Ureter (tissue), 1 donor: Measurements from ENCODE around the gene RPA3. TPM values are rescaled to one million over a fixed set of nuclear protein-coding genes. Genes with fewer than 3 reads are reported as not detected.

Experiments
- DNase-seq: peaks from one replicate; pipeline ENCODE4 v3.0.0-alpha.2; 2020; ENCODE audit warnings: low spot score
- total RNA-seq: library from RNA; stranded (reverse); gene quantifications from one replicate; pipeline ENCODE4 v1.2.4, GENCODE V29; 2023
- donor health status: DM: yes; HTN: yes; CAD: no.

The RPA3 gene
- 23.2 TPM for total RNA-seq

DNA sequence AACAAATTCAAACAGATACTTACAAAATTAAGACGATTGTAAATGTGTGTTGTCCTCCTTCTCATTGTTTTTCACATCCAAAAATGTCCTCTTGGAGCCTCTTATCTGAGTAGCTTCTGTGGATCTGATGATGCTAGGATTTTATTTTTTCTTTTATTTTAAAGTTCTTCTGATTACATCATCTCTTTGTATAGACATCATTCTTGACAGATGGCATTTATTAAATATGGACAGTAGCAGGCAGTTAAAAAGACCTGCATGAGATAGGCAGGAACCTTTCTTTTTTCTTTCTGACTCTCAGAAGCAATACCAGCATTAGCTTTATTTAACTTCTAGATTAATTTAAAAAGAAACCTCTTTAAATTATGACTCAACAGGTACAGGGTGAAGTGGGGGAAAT, at the start of gene RPA3:
Gene RPA3 (minus strand): TSS at position 116 of the 400 bp plus-strand sequence. CDS start 78,189 bp downstream, outside the sequence.
- DNase-seq = no peak

DNA sequence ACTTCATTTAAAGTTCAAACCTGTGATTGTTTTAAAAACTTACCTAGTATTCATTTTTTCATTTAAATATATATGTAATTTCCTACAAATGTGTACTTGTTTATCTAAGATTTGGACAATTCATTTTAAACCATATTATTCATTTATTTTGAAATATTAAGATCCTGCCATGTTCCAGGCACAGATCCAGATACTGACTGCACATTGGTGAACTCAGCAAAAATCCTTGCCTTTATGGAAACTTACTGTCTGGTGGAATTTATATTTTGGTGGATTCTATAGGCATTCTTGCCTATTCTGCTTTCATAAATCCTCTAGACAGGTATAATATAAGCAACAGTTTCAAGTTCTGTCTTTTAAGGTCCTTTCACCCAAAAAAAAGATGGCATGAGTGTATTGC, 48.3 kb upstream of the RPA3 start:
- no peak for DNase-seq

DNA sequence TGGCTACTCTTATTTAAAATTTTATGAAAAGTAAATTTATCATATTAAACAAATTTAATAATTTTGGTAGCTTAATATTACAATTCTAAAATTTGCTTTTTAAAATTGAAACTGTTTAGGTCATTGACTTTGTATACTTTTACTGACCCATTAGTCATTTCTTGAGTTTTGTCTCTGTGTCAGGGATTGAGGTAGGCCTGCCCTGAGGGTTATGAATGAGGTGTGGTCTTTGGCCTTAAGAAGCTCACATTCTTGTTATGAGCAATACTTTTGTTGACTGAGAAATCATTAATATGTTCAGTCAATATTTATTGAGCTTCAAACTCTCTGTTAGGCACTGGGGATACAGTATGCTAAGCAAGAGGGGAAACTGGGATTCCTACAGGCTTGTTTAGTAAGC, 47.0 kb upstream of the RPA3 start:
- no peak for DNase-seq

DNA sequence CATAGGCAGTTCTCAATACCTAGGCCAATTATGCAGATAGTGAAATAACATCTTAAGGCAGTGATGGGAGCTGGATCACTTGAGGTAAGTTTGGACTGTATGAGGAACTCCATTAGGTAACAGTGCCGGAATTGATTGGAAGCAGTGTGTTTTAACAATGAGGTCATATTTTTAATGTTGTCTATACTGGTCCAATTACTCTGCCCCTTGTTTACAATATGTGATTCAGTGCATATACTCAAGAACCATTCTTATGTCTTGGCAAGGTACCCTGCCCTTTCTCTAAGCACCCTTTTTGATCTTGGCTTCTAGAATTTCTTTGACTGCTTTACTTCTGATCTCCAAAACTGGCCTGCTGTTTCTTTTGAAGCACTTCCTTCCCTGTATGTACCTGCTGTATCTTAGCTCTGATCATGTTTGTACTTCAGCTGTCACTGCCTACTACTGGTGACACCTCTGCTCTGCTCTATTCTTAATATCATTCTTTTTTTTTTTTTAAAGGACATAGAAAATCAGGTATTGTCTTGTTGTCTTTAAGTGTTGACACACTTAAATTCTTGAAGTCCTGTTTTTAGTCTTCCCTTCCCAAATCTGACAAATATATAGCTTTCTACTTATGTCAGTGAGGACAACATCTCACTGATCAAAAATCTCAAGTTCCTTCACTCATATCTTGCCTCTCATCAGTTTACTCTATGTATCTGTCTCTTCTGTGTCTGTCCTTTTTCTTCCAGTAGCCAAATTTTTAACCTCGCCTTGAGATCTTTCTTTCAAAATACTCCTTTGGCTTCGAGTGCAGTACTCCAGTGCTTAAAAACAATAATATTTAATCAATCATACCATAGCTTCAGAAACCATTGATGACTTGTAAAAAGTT, 46.4 kb upstream of the RPA3 start:
- DNase-seq = no peak

DNA sequence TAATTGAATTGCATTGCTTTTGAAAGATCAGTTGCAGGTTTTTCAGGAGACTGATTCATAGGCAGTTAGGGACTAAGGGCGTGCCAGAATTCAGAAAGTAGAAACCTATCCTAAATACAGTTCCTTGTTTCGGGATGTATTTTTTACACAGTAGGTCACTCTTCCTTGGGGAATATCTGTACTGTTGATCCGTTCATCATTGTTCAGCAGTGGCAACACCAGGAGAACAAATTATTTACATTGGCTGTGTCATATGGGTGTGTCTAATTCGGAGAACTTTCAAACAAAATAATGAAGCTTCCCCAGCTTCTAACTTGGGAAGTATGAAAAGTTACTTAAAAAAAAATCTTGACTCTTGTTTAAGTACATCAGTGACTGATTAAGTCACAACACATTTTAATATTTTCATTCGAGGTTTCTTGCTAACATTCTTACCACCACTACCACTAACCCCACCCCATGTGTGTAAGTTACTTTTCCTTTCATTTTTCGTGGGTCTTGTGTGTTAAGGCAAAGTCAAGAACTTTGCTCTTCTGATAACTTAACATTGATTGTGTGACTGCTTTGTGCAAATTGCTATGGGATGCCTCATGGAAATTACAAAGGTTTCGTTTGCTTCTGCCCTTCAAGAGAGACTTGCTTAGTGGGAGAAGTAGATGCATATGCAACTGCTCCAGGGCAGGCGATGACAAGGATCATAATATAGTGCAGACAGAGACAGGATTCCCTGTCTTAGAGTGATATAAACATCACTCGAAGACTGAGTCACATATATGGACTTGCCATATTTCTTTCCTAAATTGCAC, 43.8 kb upstream of the RPA3 start:
- DNase-seq = no peak

DNA sequence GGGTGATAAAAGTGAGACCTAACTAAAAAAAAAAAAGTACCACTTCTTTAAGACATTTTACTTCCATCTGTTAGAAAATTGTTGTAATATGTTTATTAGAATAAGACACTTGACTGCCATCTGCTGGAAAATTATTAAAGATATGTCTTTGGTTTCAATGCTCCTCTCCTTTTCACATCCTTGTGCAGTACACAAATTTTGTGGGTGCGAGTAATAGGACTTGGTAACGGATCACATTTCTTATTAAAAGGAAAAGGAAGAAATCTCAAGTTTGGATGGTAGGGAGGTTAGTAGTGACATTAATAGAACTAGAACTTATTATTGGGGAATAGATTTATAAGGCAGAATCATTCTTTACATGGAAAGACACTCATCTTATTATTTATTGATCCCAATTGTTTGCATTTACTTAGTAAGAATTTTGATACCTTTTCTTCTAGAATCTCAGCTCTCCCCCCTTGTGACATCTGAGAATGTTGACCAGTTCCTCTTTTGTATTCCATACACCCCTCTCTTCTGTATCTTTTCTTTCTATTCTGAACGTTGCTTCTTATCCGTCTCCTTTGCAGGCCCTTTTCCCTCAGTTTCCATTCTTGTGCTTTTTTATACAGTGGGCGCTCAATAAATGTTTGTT, 43.0 kb upstream of the RPA3 start:
- DNase-seq = no peak

DNA sequence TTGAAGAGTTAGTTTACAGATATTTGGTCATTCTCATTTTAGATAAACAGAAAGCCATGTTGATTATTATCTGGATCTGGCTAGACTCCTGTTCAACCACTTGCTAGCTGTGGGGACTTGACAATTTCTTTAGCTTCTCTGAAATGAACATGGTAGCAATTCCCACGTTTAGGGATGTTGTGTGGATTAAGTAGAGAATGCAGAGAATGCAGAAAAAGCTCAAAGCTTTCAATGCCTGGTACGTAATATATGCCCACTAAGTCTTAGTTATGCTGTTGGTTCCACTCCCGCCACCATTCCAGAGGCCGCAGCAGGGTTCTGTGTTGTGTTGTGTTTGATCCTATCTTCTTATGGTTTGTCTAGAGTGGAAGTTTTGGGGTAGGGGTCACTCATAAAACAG, 39.2 kb upstream of the RPA3 start:
- no peak for DNase-seq

DNA sequence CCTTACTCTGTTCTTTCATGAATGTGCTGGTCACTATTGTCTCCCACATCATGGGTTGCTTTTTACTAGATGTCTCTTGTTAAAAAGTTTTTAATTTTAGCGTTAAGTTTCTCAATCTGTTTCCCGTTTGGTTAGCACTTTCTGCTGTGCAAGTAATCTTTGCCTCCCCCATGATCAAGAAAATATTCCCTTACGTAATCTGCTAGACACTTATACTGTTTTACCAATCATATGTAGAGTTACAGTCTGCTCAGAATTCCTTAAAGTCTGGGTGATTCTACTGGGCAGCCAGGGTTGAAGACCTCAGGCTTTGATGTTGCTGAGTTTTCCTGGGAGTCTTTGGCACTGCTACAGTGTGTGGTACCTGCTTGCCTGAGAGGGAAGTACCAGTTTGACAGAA, 38.2 kb upstream of the RPA3 start:
- no peak for DNase-seq

DNA sequence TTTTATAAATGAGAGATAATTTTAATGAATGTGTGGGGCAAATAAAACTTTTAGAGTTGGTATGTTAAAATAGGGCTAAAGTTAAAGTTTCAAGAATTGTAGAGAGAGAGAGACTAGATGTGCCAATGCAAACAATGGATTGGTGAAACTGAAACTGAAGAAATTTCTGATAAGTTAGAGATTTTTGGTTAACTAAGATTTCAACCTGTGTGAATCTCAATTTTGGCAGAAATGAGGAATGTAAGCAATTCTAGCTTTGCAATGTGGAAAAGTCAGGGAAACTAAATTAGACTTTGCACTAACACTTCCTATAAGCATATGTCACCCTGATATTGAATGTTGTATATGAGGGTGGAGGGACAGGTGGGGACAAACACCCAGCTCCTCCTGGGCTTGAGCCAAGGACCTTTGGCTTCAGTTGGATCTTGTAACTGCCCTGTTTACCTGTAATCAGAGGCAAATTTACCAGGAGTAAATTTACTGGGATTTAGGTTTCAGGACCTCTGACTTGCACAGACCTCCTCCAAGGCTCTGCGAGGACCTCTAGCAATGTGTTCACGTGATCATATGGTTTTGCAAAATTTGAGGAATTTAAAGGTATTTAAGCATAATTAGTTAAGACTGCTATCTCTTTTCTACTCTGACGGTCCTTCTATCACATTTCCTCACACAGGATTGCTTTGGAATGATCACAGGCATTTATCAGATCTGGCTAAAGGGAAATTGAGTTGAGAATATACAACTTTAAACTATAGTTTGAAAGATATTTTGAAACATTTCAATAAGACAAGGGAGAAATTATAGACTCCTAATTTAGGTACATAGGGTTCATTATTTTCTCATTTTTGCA, 33.1 kb upstream of the RPA3 start:
- no peak for DNase-seq

DNA sequence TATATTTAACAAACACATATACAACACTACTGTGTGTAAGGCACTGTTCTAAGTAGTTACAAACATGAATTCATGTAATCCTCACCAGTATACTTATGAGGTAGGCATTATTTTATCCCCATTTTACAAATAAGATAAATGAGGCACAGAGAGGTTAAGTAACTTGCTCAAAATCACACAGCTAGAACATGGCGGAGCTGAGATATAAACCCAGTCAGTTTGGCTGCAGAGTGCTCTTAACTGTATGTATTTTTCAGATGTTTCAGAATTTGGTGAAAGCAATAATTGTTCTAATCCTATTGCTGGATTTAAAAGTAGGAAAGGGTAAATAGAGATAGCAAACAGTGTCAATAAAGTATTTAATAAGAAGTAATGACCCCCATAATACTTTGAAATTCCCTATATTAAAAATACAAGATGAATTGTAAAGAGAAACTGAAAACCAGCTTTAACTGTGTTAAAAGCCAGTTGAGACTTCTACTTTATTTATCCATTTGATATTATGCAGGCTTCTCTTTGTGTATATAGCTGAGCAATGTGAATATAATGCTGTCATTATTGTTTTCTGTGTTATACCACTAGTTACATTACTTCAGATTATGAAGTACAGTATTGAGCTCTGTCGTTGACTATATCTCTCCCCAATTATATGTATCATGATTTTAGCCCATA, 32.3 kb upstream of the RPA3 start:
- no peak for DNase-seq

DNA sequence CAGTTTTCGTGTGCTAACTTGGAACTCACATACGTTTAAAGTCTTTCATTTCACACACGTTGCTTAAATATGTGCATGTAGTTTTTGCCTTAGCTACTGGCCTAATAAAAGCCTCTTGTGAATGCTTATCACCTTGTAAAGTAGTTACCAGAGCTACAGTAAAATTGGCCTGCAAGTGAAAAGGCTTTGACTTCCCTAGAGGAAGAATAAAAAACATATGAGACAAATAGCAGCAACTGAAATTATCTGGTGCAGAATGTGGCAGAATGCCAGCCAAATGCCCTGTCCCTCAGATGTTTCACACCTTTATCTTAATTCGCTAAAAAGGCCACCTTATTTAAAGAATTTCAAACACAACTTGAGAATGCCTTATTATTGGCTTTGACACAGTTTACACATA, 28.1 kb upstream of the RPA3 start:
- no peak for DNase-seq

DNA sequence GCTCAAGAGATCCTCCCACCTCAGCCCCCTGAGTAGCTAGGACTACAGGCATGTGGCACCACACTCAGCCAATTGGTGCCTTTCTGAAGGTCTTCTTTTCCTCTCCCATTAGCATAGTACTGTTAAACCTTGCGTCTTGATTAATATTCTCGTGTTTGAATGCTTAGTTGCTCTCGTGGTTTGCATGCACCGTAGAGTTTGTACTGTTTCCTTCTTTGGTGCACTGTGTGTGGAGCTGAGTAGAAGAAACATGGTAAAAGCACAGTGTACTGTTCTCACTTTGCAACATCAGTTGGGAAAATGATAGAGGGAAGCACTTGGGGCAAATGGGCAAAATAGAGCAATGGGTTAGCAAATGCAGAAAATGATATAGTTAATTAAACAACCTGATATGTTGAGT, 27.6 kb upstream of the RPA3 start:
- no peak for DNase-seq

DNA sequence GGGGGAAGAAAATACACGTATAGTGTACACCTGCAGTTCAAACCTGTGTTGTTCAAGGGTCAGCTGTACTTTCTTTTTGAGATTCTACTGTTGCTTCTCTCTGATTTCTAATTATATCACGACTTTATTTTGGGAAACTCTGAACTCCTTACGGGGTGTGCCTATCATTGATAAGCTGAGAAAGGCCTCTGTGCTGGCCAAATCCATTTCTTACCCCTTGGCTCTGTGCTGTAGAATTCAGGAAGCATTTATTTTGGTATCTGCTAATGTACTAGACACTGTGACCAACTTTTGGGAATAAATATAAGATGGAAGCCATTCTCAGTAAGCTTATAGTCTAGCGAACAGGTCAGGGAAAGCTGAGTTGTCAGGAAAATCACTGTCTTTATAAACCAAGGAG, 26.9 kb upstream of the RPA3 start:
- DNase-seq = no peak

DNA sequence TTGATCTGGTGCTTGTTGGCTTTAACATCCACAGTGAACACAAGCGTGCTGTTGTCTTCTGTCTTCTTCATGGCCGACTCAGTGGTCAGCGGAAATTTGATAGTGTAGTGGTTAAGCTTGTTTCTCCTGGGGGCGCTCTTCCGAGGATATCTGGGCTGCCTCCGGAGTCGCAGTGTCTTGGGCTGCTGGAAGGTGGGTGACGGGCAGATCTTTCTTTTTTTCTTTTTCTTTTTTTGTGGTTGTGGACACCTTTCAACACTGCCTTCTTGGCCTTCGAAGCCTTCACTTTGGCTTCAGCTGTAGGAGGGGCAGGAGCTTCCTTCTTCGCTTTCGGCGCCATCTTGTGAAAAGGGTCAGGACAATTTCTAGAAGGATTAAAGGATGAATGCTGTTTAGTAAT, 23.8 kb upstream of the RPA3 start:
- no peak for DNase-seq

DNA sequence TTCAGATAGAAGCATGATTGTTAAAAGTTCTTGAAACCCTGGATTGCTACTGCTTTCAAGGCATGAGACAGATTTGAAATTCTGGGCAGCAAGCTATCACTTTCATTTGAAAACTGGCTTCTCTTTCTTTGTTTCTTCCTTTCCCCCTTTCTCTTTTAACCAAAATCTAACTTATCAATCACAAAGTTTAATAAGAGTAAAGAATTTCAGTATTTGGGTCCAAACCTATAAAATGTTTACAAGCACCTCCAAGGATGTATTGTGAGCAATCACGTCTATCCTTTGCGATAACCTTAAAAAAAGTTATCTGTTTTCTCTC, 21.6 kb upstream of the RPA3 start:
- no peak for DNase-seq

DNA sequence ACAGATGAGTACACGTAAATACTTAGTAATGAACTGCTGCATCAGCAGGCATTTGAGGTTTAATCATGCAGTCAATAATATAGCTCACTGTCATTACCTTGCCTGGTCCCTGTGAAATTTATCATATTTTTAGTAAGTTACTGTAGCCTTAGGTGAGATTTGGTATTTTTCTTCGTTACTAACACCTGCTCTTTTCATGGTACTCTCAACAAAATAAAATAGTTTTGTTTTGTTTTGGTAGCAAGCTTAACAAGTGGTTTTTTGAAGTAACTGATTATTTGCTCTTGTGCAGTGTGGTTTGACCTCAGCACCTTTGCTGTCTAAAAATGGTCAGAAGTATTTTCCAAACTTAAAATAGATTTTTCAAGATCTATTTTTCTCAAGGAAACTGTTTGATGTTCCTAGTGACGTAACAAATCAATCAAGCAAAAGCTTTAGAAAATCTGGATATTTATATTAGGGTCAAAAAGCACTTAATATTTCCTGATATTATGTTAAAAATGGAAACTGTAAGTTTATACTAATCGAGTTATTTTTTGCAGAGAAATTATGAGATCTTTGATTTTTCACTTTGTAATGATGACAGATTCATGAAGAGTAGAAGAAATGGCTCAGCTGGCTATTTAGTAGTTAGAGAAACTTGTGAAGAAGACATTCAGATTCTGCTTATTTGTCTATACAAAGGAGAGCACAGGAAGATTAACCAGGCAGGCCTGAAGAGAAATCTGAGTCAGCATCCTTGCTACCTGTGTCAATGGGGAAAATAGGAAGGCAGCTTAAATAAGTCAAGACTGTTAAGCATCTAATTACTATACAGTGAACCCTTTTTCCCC, 21.0 kb upstream of the RPA3 start:
- no peak for DNase-seq

DNA sequence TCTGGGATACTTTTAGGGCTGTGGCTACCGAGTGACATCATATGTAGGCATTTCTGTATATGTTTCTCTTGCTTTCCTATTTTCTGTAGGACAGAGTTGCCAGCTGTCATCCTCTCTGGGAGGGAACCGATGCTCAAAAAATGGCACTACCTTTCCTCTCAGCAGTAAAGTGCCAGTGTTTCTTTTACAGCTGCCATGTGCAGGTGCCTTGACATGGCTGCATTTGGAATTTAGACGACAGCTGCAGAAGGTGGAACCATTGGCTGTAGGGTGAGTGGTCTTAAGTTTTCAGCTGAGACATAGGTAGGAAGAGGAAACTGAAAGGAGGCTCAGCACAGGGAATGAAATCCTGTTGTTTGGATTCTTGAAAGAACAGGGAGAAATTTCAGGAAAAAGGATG, 20.2 kb upstream of the RPA3 start:
- no peak for DNase-seq

DNA sequence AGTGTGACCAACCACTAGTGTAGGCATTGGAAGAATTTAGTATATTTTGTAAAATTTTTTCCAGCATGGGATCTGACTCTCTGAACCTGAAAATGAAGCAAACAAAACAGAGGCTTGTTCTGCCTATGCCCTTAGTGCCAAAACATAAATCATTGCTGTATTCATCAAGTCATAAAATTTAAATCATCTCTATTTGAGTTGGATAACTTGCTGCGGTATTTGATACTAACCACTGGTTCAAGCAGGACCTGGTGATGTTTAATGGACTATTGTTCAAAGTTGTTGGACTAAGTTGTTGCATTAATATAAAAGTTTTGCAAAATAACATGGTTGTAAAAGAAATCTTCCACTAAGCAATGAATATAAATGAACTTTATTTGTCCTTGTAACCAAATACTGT, 19.8 kb upstream of the RPA3 start:
- no peak for DNase-seq

DNA sequence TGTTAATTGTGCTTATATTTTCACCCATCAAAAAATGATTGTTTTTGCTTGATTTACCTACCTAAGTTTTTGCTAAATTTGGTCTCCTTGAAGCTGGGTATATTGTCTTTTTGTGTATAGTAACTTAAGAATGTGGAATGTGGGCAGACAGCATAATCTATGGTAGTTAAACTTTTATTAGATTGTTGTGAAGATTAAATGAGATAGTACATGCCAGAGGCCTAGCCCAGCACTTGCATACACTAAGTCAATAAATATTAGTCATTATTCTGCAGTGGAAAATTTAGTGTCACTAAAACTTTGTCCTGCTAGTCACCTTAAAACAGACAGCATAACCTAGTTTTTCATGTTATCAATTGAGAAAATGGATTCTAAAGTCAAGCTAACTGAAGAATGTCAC, 19.3 kb upstream of the RPA3 start:
- DNase-seq = no peak

DNA sequence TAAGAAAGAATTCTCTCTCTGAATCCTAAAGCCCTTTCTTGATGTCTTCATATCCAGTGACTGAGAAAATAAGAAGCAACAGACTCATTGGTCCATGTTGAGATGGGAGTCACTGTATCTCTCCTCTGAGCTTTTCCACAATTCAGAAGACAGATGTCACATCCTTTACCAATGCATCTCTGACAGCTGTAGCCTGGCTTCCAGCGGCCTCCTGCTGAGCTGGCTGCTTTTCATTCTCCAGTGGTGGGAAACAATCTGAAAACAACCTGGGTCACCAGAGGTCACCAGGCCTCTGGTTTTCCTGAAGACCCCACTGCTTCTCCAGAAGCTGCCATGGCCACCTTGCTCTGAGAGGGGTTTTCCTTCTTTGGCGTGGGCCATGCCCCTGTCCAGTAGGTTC, 18.3 kb upstream of the RPA3 start:
- no peak for DNase-seq
